GM12801 (cell line): ENCODE measurements around the gene JUND.
A peak's percentile ranks its signal among the peaks of the same experiment; 100 is the strongest.

ENCODE experiments used
- TF ChIP-seq, protein P1 (sequence below): IDR thresholded peaks from one replicate; pipeline ENCODE4 v1.5.1; 2011; ENCODE audit warnings: control low read depth; ENCODE audit not compliant: insufficient read length; ENCODE audit errors: extremely low read depth

The JUND gene

DNA sequence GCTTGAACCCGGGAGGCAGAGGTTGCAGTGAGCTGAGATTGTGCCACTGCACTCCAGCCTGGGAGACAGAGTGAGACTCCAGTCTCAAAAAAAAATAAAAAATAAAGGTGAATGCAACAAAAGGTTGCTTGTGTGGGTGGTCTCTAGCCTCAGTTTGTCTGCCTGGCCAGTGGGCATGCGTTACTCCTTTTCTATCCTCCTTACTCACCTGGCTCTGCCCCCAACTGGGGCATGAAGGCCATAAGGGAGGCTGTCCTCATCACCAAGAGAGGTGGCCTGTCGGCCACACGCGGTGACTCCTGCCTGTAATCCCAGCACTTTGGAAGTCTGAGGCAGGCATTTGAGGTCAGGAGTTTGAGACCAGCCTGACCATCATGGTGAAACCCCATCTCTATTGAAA, 1.9 kb upstream of the JUND start:
- TF ChIP-seq, protein P1, sequence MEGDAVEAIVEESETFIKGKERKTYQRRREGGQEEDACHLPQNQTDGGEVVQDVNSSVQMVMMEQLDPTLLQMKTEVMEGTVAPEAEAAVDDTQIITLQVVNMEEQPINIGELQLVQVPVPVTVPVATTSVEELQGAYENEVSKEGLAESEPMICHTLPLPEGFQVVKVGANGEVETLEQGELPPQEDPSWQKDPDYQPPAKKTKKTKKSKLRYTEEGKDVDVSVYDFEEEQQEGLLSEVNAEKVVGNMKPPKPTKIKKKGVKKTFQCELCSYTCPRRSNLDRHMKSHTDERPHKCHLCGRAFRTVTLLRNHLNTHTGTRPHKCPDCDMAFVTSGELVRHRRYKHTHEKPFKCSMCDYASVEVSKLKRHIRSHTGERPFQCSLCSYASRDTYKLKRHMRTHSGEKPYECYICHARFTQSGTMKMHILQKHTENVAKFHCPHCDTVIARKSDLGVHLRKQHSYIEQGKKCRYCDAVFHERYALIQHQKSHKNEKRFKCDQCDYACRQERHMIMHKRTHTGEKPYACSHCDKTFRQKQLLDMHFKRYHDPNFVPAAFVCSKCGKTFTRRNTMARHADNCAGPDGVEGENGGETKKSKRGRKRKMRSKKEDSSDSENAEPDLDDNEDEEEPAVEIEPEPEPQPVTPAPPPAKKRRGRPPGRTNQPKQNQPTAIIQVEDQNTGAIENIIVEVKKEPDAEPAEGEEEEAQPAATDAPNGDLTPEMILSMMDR, result no peak

DNA sequence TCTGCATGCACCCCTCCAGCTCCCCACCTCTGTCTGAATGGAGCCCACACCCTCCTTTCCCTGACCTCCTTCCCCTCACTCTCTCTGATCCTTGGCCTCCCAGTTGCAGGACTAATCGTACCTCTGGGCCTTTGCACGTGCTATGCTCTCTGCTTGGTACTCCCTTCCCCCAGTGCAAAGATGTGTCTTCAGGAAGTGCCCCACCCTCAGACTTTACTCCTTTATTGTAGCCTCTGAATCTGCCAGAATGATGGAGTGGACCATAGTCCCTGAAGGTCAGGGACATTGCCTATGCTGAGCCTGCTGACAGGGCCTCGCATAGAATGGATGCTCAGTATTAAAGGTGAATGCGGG, 1.3 kb upstream of the JUND start:
- TF ChIP-seq, protein P1, result no peak

DNA sequence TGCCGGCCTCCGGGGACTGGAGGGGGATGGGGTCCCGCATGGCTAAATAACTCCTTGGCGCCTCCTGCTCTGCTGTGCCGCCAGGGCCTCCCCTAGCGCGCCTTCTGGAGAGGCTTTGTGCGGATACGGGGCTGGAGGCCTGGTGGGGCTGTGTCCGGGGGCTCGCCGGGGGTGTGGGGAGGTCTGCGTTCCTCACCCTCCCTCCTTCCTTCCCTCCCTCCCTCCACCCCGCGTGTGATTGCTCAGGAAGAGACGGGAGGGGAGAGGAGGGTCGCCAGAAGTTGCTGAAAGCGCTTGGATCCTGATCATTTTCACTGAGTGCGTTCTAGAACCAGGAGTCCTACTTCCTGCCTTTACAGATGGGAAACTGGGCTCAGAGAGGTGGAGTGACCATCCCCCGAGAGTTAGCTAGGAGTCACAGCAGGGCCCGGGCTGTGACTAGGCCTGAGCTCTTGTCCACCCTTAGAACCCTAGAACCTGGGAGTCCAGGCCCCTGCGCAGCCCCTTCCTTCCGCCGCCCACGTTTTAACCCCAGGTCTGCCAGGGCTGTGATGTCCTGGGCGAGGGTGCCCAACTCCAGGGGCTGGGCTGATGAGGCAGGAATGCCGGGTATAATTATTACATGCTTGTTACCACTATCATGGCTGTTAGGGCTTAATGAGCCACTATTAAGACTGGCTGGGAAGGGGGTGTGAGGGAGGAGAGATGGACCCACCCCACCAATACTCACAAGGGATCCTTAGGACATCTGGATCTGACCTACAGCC, 782 bp upstream of the JUND start:
- TF ChIP-seq, protein P1, result no peak

DNA sequence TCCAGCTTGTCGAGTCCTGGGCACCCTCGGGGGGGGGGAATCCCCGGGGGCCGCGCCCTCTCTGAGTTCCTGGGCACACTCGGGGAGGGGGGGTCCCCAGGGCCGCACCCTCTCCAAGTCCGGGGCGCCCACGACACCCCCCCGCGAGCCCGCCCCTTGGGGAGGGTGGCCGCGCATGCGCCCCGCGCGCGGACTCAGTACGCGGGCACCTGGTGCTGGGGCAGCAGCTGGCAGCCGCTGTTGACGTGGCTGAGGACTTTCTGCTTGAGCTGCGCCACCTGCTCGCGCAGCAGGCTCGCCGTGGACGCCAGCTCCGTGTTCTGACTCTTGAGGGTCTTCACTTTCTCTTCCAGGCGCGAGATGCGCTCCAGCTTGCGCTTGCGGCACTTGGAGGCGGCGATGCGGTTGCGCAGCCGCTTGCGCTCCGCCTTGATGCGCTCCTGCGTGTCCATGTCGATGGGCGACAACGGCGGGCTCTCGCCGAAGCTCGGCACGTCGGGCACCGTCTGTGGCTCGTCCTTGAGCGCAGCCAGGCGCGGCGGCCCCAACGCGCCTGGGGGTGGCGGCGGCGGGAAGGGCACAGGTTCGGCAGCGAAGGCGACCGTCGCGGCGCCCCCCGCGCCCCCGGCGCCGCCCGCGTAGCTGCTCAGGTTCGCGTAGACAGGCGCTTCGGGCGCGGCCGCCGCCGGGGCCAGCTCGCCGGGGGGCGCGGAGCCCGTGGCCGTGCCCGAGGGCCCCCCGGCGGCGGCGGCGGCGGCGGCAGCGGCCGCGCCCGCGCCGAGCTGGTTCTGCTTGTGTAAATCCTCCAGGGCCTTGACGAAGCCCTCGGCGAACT, 958 bp downstream of the JUND start:
- TF ChIP-seq, protein P1, result no peak

DNA sequence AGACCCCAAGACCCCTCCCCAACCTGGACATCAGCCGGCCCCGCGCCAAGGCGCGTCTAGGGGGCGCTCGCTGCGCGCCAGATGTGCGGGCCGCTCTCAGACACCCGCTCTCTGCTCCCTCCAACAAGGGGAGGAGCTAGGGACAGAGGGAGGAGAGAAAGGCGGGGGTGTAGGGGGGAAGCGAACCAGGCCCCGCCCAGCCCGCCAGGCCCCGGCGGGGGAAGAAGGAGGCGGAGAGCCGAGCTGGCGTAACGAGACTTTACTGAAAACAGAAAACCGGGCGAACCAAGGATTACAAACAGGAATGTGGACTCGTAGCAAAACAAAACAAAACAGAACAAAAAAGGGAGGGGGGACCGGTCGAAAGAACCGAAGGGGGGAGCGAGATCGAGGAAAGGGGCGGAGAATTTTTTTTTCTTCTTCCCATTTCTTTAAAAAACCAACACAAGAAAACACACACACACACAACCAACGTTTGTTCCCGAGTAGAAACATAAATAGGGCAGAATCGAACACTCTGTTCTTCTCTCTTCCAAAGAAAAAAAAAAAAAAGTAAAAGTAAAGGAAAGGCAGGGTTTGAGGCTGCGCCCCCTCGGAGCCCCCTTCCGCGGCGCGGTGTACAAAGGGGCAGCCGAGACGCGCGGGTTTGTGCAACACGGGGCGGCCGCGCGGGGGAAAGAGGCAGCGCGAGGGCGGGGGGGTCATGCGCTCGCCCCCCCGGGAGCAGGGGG, 1.7 kb downstream of the JUND start:
- TF ChIP-seq, protein P1, result peak; percentile 97

DNA sequence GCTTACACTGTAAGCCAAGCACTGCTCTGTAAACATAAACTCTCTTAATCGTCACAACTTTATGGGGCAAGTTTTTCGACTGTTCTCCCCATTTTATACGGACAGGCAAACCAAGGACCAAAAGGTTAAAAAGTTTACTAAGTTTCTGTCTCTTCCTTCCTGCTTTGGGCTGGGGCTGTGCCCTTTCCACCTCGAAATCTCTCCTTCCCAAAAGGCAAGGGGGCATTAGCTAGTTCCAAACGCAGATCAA, 2.2 kb downstream of the JUND start:
- TF ChIP-seq, protein P1, result no peak

DNA sequence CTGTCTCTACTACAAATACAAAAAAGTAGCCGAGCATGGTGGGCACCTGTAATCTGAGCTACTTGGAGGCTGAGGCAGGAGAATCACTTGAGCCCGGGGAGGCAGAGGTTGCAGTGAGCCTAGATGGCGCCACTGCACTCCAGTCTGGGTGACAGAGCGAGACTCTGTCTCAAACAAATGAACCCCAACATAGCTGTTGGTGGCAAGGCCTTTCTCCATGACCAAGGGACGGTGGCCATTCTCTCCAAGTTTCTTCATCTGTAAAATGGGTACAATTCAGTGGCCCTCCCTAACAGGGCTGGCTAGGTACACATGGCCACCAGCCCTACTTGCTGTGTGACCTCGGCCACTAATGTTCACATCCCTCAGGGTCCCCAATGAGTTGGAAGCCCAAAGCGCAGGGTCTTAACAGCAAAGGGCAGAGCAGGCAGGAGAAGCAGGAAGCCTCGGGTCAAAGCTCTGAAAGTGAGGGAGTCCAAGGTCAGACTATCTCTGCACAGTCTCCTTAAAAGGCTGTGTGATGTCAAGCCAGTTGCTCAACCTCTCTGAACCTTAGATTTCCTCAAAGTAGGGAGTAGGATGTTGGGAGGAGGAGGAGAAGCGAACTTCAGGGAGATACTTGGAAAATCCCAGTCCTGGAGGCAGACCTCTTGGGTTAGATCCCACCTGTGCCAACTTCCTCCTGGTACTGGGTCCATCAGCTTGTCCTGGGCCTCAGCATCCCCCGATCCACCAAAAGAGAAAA, 2.7 kb downstream of the JUND start:
- TF ChIP-seq, protein P1, result no peak
